HG02943 (cell line): Measurements from ENCODE around the gene VASN.

Source experiments
- ATAC-seq: cut with Tn5 transposase; IDR thresholded peaks from one replicate; pipeline ENCODE4 v1.9.1; 2021; ENCODE audit warnings: mild to moderate bottlenecking, low read depth, moderate library complexity; ENCODE audit not compliant: unreplicated experiment

Gene VASN

DNA sequence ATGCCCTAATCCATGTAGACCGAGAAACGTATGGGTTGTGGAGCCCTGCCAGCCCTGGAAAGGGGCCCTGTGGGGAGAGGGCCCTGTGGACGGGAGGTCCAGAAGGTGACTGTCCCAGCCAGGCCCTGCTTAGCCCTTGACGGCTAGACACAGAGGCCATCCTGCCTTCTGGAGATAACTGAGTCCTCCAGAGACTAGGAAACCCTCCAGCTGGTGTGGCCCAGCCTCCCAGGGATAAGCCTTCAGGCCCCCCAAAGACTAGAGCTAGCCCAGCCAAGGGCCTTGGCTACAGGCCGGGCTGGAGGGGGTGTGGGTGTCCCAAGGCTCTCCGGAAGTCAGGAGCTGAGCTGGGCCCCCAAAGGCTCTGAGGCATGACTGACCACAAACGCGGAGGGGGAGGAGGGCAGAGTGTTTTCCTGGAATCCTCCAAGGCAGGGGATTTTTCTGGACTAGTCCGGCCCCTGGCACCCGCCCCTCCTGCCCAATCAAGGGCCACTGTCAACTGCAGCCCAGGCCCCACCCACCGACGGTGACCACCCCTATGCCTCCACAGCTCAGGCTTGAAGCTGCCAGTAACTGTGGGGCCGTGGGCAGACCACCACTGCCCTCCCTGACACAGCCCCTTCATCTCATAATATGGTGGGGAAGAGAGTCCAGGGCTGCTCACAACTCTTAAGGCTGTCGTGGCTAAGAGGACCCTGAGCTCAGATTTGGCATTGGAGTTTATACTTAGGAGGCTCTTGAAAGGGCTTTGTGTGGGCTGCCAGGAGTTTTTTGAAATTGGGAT, 885 bp upstream of the VASN start:
- no peak for ATAC-seq

DNA sequence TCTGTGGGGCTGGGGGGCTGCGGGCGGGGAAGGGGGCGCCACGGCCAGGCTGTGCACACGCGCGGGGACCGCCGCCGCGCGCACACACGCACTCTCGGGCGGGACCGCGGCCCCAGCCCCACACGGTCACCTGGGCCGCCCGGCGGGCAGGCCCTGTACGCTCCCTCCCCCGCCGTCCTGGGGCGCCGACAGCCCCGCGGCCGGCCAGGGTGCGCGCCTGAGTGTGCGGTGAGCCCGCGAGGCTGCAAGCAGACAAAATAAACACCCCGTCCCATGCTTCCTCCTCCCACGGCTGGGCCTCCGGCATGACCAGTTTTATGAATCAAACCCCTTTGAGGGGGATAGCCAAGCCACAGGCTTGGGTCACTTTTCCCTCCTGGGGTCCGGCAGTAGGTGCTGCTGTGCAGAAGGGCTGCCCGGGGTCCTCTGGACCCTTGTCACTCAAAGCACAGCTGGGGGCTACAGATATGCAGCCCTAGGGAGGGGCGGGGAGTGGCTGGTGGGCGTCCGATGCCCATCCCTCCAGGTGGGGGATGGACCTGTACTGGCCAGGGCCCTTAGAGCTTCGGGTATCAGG, 441 bp downstream of the VASN start:
- ATAC-seq: no peak

DNA sequence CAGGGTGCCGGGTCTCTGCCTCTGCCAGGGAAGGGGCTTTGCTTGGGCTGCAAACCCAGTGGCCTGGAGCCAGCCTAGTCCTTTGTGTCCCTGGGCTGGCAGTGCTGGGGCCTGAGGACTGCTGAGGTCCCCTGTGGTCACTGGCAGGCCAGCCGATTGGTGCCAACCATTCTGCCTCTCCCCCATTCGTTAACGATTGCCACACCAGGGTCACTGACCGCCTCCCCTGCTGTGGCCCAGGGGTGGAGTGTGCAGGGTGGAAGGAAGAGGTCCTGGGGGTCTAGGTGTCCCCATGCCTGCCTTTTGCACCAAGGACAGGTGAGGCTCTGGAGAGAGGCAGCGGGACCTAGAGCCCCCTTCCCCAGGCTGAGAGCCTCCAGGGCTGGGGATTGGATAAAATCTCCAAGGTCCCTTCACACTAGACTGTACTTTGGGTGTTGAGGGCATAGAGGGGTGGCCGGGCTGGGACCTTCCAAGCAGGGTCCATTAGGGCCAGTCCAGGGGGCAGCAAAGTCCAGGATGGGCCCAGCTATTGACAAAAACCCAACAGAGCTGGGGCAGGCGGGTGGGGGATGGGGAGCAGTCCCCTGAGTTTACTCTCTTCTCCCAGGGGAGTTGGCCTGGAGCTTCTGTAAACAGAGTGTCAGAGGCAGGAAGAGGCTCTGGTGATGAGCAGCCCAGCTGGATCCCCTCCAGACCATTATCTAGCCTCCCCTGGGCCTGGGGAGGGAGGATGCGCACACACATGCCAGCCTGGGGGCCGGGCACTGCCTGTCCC, 1.1 kb downstream of the VASN start:
- no peak for ATAC-seq

DNA sequence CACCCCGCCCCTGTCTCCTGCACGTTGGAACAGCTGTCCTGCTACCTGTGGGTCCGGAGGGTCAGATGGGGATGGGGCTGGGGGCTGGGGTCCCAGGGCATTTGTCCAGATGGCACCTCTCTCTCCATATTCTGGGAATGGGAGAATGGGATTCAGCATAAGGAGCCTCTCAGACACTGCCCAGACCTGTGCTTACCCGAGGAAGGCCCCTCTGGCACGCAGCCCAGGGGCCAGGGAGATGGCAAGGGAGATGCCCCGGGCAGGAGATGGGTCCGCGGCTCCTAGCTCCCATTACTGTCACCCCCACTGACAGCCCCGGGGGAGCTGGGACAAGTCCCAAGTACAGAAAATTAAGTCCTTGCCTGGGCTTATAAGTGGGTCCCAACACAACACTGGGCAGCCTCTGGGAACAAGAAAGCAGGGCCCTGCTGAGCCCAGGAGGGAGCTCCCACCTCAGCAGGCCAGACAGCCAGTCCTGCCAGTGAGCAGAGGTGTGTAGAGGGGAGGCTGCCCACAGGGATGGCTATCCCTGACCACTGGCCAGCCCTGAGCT, 1.8 kb downstream of the VASN start:
- ATAC-seq: no peak

DNA sequence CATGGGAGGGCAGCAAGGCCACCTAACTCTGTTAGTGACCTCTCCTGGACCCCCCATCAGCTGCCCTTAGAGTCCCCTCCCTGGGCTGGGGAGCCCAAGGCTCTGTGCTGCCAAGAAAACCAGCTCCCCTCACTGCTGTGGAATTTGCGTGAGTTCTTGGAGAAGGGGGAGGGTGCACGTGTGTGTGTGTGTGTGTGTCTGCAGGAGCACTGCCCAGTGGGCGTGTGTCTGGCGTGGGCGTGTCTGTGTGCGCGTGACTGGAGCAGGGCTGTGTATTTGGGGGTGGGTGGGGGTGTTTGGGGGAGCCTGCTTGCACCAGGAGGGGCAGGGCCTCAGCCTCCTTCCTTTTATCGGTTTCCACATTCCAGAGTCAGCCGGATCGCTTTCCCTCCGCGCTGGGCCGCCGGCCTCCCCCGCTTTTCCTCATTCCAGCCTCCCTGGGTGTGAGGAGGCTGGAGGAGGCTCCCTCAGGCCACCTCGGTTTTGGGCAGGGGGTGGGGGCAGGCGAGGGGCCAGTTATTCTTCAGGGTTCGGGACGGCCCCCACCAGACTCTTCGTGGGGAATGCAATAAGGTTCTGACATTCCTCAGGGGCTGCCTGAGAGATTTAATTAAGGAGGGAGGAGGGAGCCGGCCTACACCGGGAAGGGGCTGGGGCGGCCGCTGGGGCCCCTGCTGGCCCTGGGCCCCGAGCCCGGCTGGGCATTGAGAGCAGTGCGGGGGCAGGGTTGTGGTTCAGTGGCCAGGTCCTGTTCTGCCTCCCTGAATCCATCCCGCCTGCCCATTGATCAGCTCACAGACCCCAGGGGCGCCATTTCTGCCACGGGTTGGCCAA, 2.5 kb downstream of the VASN start:
- ATAC-seq: no peak

DNA sequence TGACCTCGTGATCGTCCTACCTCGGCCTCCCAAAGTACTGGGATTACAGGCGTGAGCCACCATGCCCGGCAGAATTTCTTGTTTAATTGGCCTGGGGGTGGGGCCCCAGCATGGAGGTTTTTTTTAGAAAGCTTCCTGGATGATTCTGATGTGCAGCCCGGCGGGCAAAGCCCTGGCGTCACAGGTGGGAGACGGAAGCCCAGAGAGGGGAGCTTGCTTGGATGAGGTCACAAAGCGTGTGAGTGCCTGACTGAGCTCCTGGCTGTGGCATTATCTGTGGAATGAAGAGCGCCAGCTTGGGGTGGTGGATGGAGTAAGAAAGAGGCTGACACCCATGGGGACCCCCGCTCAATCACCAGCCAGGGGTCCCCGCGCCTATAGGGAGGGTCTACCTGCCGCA, 4.1 kb downstream of the VASN start:
- no peak for ATAC-seq

DNA sequence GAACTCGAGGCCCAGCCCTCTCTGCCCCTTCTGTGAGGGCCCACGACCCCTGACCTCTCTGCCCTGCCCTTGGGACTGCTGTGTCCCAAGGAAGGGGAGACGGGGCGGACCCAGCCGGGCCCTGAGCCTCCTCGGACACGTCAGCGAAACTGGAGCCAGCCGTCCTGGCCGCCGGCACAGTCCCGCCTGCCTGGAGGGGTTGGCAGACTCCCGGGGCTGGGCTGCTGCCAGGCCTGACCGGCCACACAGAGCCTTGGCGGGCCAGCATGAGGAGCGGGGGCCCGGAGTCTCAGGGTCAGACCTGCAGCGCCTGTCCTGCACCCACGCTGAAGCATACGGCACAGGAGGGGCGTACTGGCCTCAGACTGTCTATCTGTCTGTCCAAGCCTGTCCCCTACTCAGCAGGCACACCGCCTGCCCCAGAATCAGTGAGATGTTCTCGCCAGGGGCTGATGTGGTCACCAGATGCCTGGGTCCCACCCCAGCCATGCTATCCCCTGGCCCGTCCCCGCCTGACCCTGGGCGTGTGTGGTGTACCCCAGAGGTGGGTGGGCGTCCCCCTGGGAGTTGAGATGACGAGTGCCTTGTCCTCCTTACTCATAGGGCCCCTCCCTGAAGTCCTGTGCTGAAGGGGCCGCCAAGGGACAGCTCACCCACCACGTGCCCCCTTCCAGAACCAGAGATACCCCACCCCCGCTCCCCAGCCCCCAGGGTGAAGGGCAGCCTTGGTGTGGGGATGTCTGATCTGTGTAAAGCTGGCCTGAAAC, 4.7 kb downstream of the VASN start:
- ATAC-seq: no peak

DNA sequence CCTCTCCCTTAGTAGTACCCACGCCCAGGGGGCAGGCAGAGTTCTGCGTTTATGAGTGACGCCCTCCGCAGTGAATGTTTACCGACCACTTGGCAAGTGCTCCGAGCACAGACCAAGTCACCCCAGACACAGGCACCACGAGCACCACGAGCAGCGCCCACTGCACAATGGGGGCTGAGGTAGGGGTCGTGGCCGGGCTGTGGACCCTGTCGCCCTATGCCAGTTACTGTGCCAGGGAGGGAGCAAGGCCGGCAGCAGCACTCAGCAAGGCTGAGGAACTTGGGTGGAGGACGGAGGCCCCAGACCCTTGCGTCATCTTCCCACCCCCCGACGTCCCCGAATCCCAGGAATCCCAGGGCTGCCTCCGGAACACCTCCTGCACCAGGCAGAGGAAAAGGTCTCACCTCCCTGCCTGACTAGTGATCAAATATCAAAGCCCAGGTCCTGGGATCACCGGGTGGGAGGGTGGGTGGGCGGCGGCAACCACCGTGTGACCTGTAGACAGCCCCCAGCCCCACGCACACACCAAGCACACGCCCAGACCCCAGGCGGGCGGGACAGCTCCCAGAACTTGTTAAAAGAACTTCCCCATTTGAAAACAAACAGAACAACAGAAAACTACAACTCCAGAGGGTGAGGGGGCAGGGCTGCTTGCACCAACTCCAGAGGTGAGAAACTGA, 5.4 kb downstream of the VASN start:
- no peak for ATAC-seq

DNA sequence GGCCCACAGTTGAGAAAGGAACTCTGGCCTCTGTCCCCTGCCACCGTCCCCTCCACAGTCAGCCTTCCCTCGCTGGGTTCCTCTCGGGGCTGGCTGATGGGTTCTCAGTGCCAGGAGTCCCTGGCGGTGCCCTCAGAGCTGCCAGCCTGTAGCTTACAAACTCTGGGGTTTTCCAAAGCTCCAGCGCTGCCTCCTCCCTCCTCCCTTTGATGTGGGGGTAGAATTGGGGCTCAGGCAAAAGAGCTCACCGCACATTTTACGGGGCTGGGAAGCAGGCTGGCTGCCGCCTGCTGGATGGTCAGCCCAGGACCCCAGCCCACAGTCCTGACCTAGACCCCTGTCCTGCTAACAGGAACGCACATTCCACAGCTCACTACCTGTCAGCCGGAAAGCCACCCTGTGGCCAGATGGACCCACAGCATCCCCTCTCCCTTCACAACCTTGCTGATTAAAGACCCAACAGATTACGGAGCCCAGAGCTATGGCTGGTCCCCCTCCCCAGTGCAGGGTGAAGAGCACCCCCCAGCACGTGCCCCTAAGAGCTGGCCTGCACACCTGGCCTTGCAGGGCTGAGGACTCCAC, 6.0 kb downstream of the VASN start:
- no peak for ATAC-seq

DNA sequence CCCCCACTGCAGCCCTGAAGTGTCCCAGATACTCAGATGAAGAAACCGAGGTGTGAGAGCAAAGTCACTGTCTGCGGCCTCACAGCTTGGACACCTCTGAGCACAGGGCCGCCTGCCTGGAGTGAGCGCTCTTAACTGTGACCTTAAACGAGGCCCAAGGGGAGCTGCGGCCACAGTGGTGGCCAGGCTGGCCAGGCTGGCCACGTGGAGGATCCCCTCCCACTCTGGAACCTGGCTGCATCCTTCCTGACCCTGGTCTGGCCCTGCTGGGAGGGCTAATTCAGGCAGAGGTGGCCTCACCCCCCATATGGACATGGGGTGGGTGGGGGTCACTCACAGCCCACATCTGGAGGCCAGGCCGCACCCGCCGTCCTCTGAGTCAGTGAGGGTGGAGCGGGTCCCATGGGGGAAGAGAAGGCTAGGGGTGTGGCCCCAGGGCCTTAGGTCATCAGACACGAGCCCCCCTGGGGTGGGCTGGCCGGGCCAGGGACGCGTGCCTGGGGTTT, 6.6 kb downstream of the VASN start:
- no peak for ATAC-seq

DNA sequence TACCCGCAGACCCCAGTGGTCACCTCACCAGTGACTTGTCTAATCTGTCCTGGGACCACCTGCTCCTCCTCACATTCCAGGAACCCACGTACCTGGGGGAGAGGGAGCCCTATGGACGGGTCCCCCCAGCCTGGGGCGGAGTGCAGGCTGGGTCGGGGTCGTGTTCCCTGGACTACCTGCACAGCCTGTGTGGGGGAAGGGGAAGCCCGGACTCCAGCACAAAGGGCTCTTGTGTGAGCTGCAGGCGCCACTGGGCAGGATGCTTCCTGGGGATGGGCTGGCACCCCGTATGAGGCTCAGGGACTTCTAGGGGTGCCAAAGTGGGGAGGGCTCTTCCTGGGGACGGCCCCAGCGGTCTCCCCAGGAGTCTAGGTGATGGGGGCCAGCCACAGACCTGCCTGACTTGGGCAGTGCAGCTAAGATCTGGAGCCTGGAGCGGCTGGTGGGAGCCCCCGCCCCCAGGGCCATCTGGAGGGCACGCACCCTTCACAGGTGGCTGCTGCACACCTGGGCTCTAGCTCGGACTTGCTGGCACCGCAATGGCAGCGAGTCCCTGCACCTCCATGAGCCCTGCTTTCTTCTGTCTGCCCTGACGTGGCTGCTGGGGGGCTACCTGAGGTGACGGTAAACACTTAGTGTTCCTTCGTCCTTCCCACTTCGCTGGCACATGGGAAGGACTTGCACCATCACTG, 7.5 kb downstream of the VASN start:
- ATAC-seq: no peak

DNA sequence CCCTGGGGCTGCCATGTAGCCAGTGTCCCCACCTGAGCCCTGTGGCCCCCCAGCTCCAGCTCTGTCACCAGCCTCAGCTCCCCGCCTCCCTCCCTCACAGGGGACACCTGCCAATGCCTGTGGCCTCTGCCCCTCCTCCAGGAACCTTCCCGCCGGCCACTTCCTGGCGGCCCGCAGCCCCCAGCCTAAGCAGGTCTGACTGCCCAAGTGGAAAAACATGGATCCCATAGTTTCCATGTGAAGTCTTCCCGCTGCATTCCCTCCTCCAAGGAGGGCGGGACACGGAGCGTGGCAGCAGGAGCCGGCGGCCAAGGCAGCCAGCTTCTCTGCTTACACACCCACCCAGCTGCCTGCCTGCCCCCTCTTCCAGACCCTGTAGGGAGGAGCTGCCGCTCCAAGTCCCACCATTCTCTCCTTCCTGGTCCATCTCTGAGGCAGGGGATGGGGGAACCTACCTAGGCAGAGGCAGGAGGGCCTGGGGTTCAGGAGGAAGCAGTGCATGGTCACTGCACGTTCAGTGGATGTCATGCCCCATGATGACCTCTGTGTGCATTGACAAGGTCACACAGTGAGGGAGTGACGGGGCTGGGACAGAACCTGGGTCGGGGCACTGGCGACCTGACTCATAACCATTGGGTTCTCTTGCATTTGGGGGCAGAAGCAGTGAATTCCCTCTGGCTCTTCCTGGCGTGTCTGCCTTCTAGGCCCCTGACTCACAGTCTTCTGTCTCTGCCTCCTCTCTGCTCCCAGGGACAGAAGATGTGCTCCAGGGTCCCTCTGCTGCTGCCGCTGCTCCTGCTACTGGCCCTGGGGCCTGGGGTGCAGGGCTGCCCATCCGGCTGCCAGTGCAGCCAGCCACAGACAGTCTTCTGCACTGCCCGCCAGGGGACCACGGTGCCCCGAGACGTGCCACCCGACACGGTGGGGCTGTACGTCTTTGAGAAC, 8.7 kb downstream of the VASN start:
- no peak for ATAC-seq

DNA sequence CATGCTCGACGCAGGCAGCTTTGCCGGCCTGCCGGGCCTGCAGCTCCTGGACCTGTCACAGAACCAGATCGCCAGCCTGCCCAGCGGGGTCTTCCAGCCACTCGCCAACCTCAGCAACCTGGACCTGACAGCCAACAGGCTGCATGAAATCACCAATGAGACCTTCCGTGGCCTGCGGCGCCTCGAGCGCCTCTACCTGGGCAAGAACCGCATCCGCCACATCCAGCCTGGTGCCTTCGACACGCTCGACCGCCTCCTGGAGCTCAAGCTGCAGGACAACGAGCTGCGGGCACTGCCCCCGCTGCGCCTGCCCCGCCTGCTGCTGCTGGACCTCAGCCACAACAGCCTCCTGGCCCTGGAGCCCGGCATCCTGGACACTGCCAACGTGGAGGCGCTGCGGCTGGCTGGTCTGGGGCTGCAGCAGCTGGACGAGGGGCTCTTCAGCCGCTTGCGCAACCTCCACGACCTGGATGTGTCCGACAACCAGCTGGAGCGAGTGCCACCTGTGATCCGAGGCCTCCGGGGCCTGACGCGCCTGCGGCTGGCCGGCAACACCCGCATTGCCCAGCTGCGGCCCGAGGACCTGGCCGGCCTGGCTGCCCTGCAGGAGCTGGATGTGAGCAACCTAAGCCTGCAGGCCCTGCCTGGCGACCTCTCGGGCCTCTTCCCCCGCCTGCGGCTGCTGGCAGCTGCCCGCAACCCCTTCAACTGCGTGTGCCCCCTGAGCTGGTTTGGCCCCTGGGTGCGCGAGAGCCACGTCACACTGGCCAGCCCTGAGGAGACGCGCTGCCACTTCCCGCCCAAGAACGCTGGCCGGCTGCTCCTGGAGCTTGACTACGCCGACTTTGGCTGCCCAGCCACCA, 9.7 kb downstream of the VASN start:
- ATAC-seq: no peak

DNA sequence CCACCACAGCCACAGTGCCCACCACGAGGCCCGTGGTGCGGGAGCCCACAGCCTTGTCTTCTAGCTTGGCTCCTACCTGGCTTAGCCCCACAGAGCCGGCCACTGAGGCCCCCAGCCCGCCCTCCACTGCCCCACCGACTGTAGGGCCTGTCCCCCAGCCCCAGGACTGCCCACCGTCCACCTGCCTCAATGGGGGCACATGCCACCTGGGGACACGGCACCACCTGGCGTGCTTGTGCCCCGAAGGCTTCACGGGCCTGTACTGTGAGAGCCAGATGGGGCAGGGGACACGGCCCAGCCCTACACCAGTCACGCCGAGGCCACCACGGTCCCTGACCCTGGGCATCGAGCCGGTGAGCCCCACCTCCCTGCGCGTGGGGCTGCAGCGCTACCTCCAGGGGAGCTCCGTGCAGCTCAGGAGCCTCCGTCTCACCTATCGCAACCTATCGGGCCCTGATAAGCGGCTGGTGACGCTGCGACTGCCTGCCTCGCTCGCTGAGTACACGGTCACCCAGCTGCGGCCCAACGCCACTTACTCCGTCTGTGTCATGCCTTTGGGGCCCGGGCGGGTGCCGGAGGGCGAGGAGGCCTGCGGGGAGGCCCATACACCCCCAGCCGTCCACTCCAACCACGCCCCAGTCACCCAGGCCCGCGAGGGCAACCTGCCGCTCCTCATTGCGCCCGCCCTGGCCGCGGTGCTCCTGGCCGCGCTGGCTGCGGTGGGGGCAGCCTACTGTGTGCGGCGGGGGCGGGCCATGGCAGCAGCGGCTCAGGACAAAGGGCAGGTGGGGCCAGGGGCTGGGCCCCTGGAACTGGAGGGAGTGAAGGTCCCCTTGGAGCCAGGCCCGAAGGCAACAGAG, 10.5 kb downstream of the VASN start:
- no peak for ATAC-seq

DNA sequence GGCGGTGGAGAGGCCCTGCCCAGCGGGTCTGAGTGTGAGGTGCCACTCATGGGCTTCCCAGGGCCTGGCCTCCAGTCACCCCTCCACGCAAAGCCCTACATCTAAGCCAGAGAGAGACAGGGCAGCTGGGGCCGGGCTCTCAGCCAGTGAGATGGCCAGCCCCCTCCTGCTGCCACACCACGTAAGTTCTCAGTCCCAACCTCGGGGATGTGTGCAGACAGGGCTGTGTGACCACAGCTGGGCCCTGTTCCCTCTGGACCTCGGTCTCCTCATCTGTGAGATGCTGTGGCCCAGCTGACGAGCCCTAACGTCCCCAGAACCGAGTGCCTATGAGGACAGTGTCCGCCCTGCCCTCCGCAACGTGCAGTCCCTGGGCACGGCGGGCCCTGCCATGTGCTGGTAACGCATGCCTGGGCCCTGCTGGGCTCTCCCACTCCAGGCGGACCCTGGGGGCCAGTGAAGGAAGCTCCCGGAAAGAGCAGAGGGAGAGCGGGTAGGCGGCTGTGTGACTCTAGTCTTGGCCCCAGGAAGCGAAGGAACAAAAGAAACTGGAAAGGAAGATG, 11.2 kb downstream of the VASN start:
- ATAC-seq: no peak
